C4-2B (cell line): Measurements from ENCODE around the gene PRXL2A.

Experiments
- ZFX ChIP-seq: fragments of 450-650 bp; IDR thresholded peaks from 2 replicates; pipeline ENCODE4 v1.6.1; 2017
- TF ChIP-seq, protein P1 (sequence below): fragments of 450-650 bp; conservative IDR thresholded peaks from 2 replicates; pipeline ENCODE4 v1.5.1; 2017; ENCODE audit warnings: mild to moderate bottlenecking

DNA sequence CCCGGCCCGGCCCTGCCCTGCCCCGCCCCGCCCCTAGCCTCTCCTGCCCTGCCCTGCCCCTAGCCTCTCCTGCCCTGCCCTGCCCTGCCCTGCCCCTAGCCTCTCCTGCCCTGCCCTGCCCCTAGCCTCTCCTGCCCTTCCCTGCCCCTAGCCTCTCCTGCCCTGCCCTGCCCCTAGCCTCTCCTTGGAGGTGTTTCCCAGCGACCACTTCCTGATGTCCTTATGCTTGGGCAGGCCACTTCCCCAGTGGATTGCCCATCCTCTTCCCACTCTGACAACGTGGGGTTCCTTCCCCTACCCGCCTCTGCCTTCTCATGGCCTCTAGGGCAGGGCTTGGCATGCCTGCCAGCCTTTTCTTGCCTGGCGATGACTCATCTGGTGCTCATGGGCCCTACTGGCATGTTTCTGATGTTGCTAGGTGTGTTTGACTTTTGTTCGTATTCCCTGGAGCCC is 21.2 kb downstream of the PRXL2A start:
- TF ChIP-seq, protein P1, sequence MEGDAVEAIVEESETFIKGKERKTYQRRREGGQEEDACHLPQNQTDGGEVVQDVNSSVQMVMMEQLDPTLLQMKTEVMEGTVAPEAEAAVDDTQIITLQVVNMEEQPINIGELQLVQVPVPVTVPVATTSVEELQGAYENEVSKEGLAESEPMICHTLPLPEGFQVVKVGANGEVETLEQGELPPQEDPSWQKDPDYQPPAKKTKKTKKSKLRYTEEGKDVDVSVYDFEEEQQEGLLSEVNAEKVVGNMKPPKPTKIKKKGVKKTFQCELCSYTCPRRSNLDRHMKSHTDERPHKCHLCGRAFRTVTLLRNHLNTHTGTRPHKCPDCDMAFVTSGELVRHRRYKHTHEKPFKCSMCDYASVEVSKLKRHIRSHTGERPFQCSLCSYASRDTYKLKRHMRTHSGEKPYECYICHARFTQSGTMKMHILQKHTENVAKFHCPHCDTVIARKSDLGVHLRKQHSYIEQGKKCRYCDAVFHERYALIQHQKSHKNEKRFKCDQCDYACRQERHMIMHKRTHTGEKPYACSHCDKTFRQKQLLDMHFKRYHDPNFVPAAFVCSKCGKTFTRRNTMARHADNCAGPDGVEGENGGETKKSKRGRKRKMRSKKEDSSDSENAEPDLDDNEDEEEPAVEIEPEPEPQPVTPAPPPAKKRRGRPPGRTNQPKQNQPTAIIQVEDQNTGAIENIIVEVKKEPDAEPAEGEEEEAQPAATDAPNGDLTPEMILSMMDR = no peak
- TF ChIP-seq ZFX = no peak
